B cell (primary cell): Measurements from ENCODE around the gene MAFG. TPM values are rescaled to one million over a fixed set of nuclear protein-coding genes. Genes with fewer than 3 reads are reported as not detected.

Source experiments
- ATAC-seq: fragments of 200-7000 bp; cut with Tn5 transposase; one replicate; pipeline ENCODE4 v1.10.0; 2021; ENCODE audit warnings: low read depth, mild to moderate bottlenecking, moderate number of reproducible peaks, moderate library complexity
- CTCF ChIA-PET: fragments of 350-600 bp; sonication (Branson Sonifier 250); formaldehyde crosslinking; loops from one replicate; lab custom pipeline; 2021; ENCODE audit warnings: antibody characterized with exemption, inconsistent platforms; lab: Charles Lee
- POLR2A ChIA-PET: fragments of 350-600 bp; sonication (Branson Sonifier 250); formaldehyde crosslinking; loops from one replicate; lab custom pipeline; 2021; ENCODE audit warnings: antibody characterized with exemption; lab: Charles Lee
- DNase-seq: peaks from one replicate; pipeline ENCODE4 v3.0.0; 2013
- H2AFZ ChIP-seq: 2 replicates; pipeline ENCODE4 v1.6.1; 2012; ENCODE audit warnings: mild to moderate bottlenecking, low read depth, low read length; ENCODE audit not compliant: insufficient read depth, poor library complexity, severe bottlenecking
- H3K27ac ChIP-seq, 2 donors: 1 replicate in 1 of 2; 2 replicates in 1 of 2; pipeline ENCODE4 v1.5.1; 2012 to 2013; ENCODE audit warnings: low read length in 2 of 2, mild to moderate bottlenecking in 2 of 2, moderate library complexity in 1 of 2
- H3K27me3 ChIP-seq, 4 experiments: fragments of 200-600 bp in 1 of 4; sonication (generic) in 1 of 4; replicated peaks in 1 of 4; 1 replicate in 2 of 4; 2 replicates in 2 of 4; pipeline versions ENCODE4 v1.6.1 to v1.7.0; 2013 to 2016; ENCODE audit warnings: low read length in 3 of 4, mild to moderate bottlenecking in 2 of 4, mixed read lengths in 1 of 4, moderate library complexity in 1 of 4; ENCODE audit not compliant: insufficient read depth in 4 of 4, control insufficient read depth in 3 of 4; ENCODE audit errors: control extremely low read depth in 1 of 4
- H3K36me3 ChIP-seq, 2 experiments: replicated peaks in 1 of 2; 1 replicate in 1 of 2; 2 replicates in 1 of 2; pipeline versions ENCODE4 v1.6.1 to v1.7.1; 2013; ENCODE audit warnings: low read length in 1 of 2; ENCODE audit not compliant: insufficient read depth in 2 of 2, control insufficient read depth in 1 of 2; ENCODE audit errors: control extremely low read depth in 1 of 2, extremely low read depth in 1 of 2
- H3K4me1 ChIP-seq, 2 donors: fragments of 200-600 bp in 1 of 2; sonication (generic) in 1 of 2; 1 replicate in 1 of 2; 2 replicates in 1 of 2; pipeline versions ENCODE4 v1.5.1 to v1.6.1; 2013 to 2017; ENCODE audit warnings: low read length in 2 of 2; ENCODE audit not compliant: control insufficient read depth in 2 of 2, insufficient read depth in 2 of 2
- H3K4me2 ChIP-seq: replicated peaks from 2 replicates; pipeline ENCODE3; 2012; ENCODE audit warnings: mild to moderate bottlenecking, low read depth, low read length; ENCODE audit not compliant: poor library complexity, severe bottlenecking
- H3K4me3 ChIP-seq, 5 experiments: fragments of 200-600 bp in 1 of 5; sonication (generic) in 1 of 5; 1 replicate in 3 of 5; 2 replicates in 2 of 5; pipeline versions ENCODE4 v1.5.1 to v1.7.0; 2011 to 2016; ENCODE audit warnings: low read length in 4 of 5, mild to moderate bottlenecking in 4 of 5, low read depth in 2 of 5, control low read depth in 1 of 5, moderate library complexity in 1 of 5; ENCODE audit not compliant: insufficient read depth in 1 of 5; ENCODE audit errors: control extremely low read depth in 1 of 5, extremely low read depth in 1 of 5
- H3K79me2 ChIP-seq: fragments of 200-600 bp; sonication (generic); one replicate; pipeline ENCODE4 v1.6.0; 2016; ENCODE audit warnings: low read length; ENCODE audit not compliant: control insufficient read depth, insufficient read depth
- H3K9ac ChIP-seq: fragments of 200-600 bp; sonication (generic); 2 replicates; pipeline ENCODE4 v1.6.1; 2017; ENCODE audit warnings: mild to moderate bottlenecking, low read length, moderate library complexity
- H3K9me3 ChIP-seq, 3 donors: one replicate each; pipeline versions ENCODE4 v1.6.1 to v1.7.1; 2013; ENCODE audit warnings: low read length in 2 of 3; ENCODE audit not compliant: control insufficient read depth in 2 of 3, insufficient read depth in 1 of 3; ENCODE audit errors: control extremely low read depth in 1 of 3
- H4K20me1 ChIP-seq: 2 replicates; pipeline ENCODE4 v1.6.0; 2012; ENCODE audit warnings: mild to moderate bottlenecking, low read length; ENCODE audit not compliant: insufficient read depth, control insufficient read depth, poor library complexity, severe bottlenecking
- H3K27ac Mint-ChIP-seq: one replicate; pipeline ENCODE4 v1.8.0; 2021; ENCODE audit warnings: mixed read lengths
- H3K27me3 Mint-ChIP-seq: one replicate; pipeline ENCODE4 v1.8.0; 2021; ENCODE audit warnings: mixed read lengths
- H3K4me1 Mint-ChIP-seq: one replicate; pipeline ENCODE4 v1.8.0; 2021; ENCODE audit warnings: mixed read lengths
- H3K4me3 Mint-ChIP-seq: one replicate; pipeline ENCODE4 v1.8.0; 2021; ENCODE audit warnings: mixed read lengths
- H3K9me3 Mint-ChIP-seq: one replicate; pipeline ENCODE4 v1.8.0; 2022; ENCODE audit warnings: mixed read lengths; ENCODE audit not compliant: insufficient read depth
- CTCF ChIP-seq: fragments of 200-600 bp; IDR thresholded peaks from one replicate; pipeline ENCODE4 v1.8.0; 2022; ENCODE audit warnings: antibody characterized with exemption, mild to moderate bottlenecking
- EZH2 ChIP-seq: IDR thresholded peaks from 2 replicates; pipeline ENCODE4 v1.6.1; 2012; ENCODE audit warnings: borderline replicate concordance, low read depth, mild to moderate bottlenecking, moderate library complexity, low read length; ENCODE audit not compliant: insufficient read depth, poor library complexity, severe bottlenecking
- WGBS: methylation state at CpG from one replicate; pipeline ENCODE4 v1.1.5; 2013; ENCODE audit warnings: missing lambda C conversion rate; ENCODE audit not compliant: insufficient coverage; 5-methylcytosine and 5-hydroxymethylcytosine counted together
- intact Hi-C: fragments of 100-400 bp; cut with micrococcal nuclease; formaldehyde crosslinking; loops from one replicate; pipeline ENCODE4 v1.10.0; 2022
- polyA plus RNA-seq: library from polyadenylated mRNA; depleted of rRNA; stranded (reverse); fragments of >200 nt; gene quantifications from 2 replicates; pipeline ENCODE4 v1.2.3, GENCODE V29; 2012
- total RNA-seq, 2 donors: library from RNA; stranded (reverse); fragments of 120-200 nt in 1 of 2; gene quantifications; 1 replicate in 1 of 2; 2 replicates in 1 of 2; pipeline versions ENCODE4 v1.2.3 to v1.2.4, GENCODE V29; 2013 to 2022

The MAFG gene
- total and polyA plus RNA-seq, 2 donors (not counting 1 experiment from before 2014, with no cell fraction given) = 11.4 to 27.9 TPM

GRCh38 chr17:81976332-81977210, 49.0 kb upstream of the MAFG start:
- Histone ChIP-seq H3K9me3 (peaks cover 0 to 4% (median 4%) of the 10 kb centered on the region in 3 donors), H3K9ac (peak overlapping the region; percentile 85), H3K36me3 (no peaks in the 10 kb centered on the region), H3K79me2 (peaks cover 20% of the 10 kb centered on the region), H3K4me2 (peak overlapping the region; percentile 99), H4K20me1 (peaks cover 7% of the 10 kb centered on the region), H3K27ac (peak overlapping the region; percentile 48 to 91), H3K4me3 (peak overlapping the region; percentile 5 to 96 (median 79)), H2AFZ (peak overlapping the region; percentile 100), H3K4me1 (peaks cover 19 to 26% of the 10 kb centered on the region in 2 donors), H3K27me3 (no peaks in the 10 kb centered on the region)
- Mint-ChIP-seq H3K27ac (peak overlapping the region; percentile 99), H3K9me3 (no peaks in the 10 kb centered on the region), H3K4me1 (peaks cover 28% of the 10 kb centered on the region), H3K27me3 (peaks cover 3% of the 10 kb centered on the region), H3K4me3 (peak overlapping the region; percentile 98)
- ChIA-PET CTCF (interaction anchor here (1.0 kb wide), 3 partner anchors 13 to 61 kb away, joined by 3 read pairs; partner anchors contain the start of gene DCXR), POLR2A (interaction anchor here (1.4 to 3.9 kb wide), 2 partner anchors 9 to 61 kb away, joined by 3 to 28 read pairs; partner anchors contain the start of gene DCXR)
- ATAC-seq (no peak), DNase-seq (no peak)
- TF ChIP-seq CTCF (no peak), EZH2 (no peak)
- intact Hi-C loops = loop anchor here (1.0 to 2.0 kb wide), 4 partner anchors 8 to 61 kb away; partner anchors contain the start of genes DCXR, LRRC45 and MAFG
- 20% methylated on average over 28 of the region's 30 CpGs for WGBS

GRCh38 chr17:81973432-81973831, 45.9 kb upstream of the MAFG start:
- Histone ChIP-seq H2AFZ (no peak overlapping the region), H3K4me2 (no peak overlapping the region), H3K9ac (no peak overlapping the region), H3K4me1 (peaks cover 8 to 13% of the 10 kb centered on the region in 2 donors), H3K79me2 (peaks cover 9% of the 10 kb centered on the region), H3K9me3 (peaks cover 0 to 4% (median 4%) of the 10 kb centered on the region in 3 donors), H4K20me1 (peaks cover 1% of the 10 kb centered on the region), H3K36me3 (no peaks in the 10 kb centered on the region), H3K27ac (no peak overlapping the region), H3K4me3 (no peak overlapping the region), H3K27me3 (no peaks in the 10 kb centered on the region)
- intact Hi-C loops = no loop called here
- DNase-seq (no peak), ATAC-seq (no peak)
- peaks cover 3% of the 10 kb centered on the region for H3K27me3 Mint-ChIP-seq
- ChIA-PET POLR2A (no interaction called here), CTCF (interaction anchor here (2.2 kb wide), 1 partner anchor 14 kb away, joined by 10 read pairs; no protein-coding TSS in a partner anchor)
- H3K4me3 Mint-ChIP-seq = no peak overlapping the region
- no peaks in the 10 kb centered on the region for H3K9me3 Mint-ChIP-seq
- no peak overlapping the region for H3K27ac Mint-ChIP-seq
- peaks cover 11% of the 10 kb centered on the region for H3K4me1 Mint-ChIP-seq
- TF ChIP-seq CTCF (no peak), EZH2 (no peak)
